Measurements from ENCODE around the gene SLC25A51.
"Not testable (repeated sequence)": the region's sequence is repeated elsewhere in the genome, so short reads cannot be mapped to it uniquely, and the experiment has no call there.

The SLC25A51 gene

DNA sequence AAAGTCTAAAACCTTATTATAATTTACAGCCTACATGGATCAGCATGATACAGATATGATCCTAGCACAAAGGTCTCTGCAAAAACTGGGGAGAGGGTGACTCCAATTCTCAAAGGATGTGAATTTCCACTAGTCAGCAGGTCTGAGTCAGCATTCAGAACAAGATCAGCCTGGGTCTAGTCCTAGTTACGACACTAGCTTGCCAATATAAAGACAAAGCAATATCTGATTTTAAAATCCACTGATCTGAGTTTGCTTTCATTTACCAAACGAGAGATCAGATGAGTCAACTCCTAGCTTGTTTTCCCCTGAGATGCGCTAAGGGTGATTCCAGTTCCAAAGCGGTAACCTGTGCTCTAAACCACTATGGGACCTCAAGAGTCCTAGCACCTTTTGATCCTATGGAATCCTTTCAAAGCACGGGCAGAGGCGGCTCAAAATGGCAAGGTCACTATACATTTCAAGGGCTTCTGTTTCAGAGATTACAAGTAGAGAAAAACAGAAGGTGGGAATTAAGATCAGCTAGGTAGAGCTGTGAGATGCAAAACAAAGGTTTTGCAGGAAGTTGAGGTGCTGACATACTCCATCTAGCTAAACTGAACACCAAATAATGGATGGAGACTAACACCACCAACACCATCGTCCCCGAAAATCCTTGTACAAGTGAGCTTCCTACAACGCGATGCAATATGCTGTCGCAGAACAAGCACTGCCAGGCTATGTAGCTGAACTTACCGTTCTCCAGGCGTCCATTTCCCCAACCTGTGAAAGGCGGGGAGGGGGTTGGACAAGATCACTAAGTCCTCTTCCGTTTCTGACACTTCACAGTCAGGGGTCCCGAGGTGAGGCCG, 906 bp downstream of the SLC25A51 start:
- ATAC-seq = peak; percentile 25 to 44

DNA sequence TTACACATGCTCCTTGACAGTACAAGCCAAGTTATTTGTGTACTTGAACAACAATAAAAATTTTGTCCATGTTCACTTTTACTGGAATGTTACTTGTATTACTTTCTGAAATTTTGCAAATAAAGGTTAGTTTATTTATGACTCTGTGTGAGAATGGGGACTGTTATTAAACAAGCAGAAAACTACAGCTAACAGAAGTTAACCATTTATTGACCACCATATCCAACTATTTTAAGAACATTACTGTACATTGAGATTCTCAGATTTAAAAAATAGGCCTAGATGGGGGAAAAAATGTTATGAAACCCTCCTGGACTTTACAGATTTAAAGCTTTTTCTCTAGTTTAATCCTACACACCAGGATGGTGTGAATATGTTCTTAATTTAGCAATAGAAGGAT, 1.8 kb downstream of the SLC25A51 start:
- no peak for ATAC-seq

DNA sequence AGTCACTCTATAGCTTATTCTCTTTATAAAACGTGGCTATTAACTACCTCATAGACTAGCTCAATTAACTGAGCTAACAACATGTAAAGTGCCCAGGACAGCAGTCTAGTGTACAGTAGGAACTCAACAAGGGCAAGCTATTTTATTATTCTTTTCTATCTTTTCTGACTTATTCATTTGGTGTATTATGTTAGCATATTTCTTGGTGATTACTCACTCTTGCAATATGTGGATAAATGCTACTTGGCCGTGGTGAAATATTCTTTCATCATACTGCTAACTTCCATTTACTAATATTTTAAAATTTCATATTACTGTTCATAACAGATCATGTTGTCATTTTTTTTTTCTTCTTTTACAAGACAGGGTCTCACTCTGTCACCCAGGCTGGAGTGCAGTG, 4.9 kb downstream of the SLC25A51 start:
- no peak for ATAC-seq

DNA sequence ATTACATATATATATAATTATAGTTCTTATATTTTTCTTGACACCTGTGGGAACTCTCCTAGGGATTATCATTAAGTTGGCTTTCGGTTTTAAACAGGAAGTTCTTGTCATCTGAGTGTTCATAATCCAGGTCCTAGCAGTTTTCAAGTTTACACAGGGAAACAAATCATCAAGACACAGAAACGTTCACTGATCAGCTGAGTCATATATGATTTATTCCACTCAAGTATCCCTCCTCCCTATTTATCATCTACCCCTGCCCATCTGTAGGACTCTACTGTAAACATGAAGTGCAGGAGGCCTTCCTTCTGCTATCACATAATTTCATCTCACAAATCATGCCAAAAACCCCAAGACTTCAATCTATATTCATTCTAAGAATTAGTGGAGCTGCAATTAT, 6.3 kb downstream of the SLC25A51 start:
- ATAC-seq = no peak

DNA sequence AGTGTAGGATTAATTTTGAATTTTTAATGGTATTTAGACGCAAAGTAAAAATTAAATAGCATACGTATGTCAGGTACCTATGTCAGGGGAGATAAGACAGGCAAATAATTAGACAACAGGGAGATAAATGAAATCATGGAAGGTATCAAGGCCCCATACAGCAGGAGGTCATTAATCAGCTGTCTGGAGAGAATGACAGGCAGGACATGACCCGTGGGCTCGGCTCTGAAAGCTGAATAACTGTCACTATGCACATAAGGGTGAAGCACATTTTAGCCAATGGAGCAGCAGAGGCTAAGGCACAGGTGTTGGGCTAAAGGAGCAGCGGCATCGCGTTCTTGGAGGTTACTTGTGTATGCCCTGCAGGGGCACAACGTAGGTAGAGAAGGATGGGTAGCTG, 11.9 kb downstream of the SLC25A51 start:
- no peak for ATAC-seq

DNA sequence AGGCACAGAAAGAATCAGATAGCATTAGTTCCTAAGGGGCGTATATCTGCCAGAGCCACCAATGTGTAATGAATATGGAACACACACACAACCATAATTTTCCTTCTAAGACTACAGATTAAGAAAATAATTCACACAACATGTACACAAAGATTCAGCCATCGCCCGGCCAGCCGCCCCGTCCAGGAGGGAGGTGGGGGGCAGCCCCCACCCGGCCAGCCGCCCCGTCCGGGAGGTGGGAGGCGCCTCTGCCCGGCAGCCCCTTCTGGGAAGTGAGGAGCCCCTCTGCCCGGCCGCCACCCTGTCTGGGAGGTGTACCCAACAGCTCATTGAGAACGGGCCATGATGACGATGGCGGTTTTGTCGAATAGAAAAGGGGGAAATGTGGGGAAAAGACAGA, 12.9 kb downstream of the SLC25A51 start:
- not testable (repeated sequence) for ATAC-seq

DNA sequence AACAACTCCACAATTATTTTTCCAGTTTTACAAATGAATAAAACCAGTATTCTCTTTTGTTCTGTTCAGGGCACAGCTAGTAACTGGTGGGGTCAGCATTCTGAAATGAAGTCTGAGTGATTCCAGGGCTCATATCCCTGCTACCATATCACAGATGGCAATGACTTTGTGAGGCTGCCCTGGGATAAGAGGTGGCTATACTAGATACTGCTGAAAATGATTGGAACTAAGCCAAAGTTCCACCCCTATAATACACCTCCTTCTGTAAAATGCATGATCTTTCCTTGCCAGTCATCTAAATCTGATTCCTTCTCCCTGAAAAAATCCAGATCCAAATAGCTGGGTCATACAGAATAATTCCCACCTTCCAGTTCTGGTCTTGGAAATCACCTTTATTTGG, 14.4 kb downstream of the SLC25A51 start:
- ATAC-seq = no peak

DNA sequence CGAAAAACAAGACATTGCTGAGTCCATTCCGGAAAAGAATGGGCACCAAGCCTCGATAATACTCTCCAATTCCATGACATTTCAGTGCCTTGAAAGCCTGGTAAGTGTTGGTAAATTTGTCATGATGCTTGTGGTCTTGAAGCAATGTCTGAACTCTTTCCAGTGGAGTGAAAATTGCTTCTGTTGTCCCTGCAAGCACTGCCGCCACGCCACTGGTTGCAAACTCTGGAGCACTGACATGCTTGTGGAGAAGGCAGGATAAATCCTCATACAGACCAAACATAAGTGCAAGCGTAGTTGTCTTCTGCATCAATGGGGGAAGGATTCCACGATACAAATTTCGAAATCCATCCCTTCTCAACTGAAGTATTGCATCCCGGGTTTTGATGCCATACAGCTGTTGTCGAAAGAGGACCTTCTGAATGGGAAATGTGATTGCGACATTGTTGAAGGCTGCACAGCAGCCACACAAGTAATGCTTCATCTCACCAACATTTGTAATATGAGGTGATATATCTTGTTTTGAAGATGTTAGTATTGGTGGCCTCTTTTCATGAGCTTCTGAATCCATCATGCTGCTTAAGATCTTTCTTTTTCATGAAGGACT, 15.8 kb downstream of the SLC25A51 start:
- not testable (repeated sequence) for ATAC-seq

DNA sequence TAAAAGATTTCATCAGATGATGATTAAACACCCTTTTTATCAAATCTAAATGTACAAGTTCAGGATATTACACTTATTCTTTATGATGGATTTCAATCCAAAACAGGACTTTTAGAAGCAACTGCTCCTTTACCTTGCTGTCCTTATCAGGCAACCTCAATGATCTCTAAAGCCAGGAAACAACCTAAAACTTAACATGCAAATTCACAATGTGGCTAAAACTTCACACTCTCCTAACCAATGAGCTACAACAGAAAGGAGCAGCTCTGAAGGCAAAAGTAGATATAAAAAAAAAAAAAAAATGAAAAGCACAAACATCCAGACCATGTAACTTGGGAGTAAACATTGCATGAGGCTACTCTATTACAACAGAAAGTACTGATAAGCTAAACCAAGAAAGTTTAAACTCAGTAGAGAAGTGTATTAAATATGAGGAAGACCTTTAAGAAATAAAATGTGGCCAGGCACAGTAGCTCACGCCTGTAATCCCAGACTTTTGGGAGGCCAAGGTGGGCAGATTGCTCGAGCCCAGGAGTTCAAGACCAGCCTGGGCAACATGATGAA, 22.9 kb downstream of the SLC25A51 start:
- no peak for ATAC-seq

DNA sequence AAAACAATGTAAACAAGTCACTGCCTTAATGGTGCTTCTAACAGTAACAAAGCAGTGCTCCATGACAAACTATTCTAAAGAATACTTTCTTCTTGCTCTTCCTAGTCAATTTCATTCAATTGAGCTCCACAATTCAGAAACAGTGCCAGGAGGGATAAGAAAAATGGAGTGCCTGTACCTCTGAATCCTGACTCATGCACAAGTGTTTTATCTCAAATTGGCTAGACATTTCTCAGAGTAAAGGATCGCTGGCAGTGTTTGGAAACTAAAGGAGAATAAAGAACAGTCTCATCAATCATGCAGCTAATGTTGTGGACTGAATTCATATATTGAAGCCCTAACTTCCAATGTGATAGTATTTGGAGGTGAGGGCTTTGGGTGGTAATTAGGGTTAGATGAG, 27.6 kb downstream of the SLC25A51 start:
- ATAC-seq = no peak

DNA sequence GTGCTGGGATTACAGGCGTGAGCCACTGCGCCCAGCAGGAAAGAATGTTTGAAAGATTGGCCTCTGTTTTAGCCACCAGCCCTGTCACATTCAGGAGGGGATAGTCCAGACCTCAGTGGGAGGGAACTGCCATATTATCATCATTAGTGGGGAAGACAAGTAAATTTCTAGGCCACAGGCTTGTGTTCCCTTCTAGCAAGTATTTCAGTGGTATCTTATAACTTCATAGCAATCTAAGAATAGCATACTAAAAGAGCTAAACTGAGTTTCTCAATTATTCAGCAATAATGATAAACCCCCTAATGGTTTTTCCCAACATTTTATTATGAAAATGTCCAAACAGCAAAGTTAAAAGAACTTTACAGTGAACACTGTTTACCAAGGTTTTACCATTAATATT, 30.0 kb downstream of the SLC25A51 start:
- no peak for ATAC-seq

DNA sequence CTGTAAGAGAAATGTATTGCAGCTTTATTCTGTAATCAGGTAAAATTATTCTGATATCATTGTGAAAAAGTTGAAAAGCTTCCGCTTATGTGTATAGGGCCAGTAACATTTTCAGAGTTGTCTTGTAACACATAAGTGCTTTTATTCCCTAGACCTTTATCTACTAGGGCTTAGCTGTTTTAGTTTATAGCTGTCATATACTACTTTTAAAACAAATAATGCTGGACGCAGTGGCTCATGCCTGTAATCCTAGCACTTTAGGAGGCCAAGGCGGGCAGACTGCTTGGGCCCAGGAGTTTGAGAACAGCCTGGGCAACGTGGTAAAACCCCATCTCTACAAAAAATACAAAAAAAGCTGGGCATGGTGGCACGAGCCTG, 33.1 kb downstream of the SLC25A51 start:
- ATAC-seq = no peak

DNA sequence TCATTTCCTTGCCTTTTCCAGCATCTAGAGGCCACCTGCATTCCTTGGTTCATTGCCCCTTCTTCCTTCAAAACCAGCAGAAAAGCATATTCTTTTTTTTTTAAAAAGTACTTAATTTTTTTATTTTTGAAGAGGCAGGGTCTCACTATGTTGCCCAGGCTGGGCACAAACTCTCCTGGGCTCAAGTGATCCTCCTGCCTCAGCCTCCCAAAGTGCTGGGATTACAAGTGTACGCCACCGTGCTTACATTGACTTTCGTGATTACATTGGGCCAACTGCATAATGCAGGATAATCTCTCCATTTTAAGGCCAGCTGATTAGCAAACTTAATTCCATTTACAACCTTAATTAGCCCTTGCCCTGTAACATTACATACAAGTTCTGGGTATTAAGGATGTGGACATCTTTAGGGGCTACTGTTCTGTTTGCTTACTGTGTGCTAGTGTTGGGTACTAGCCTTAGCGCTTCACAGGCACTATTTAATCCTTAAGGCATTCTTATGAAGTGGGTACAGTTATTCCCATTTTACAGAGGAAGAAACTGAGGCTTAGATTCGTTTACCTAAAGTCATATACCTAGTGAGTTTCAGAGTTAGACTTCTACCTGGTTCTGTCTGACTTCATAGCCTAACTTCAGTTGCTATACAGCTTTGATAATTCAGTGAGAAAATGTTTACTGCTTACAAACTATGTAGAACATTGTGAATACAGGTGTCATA, 33.7 kb downstream of the SLC25A51 start:
- no peak for ATAC-seq

DNA sequence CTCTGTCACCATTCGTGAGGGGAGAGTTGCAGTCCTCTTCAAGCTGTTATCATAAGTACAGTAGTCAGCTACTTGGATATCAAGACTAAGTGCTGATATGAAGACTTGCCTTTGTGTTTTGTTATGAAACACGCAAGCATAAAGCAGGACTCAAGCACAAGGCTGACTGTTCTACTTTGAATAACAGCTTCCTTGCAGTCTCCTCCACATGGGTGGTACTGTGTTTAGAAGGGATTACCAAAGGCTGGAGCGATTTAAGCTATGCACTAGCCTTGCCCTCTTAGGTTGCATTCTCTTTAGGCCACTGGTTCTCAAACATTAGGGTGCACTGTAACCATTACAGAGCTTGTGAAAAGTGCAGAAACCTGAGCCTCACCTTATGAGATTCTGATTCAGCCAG, 41.4 kb downstream of the SLC25A51 start:
- ATAC-seq = no peak

DNA sequence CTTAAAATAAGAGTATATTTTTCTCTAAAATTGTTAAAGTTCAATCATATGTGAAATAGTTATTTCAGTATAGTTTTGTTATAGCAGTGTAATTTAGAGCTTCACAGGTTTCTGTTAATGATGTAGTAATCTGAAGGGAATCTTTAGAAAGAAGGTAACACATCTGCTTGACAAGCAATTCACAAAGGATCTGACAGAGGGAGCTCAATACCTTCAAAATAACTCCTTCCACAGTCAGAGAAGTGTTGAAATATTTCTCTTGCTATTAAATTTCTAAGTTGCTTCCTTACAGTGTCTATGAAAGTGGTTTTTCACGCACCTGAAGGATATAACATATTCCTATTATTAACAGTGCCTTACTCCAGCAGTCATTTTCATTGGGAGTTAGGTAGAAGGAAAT, 44.9 kb downstream of the SLC25A51 start:
- no peak for ATAC-seq

DNA sequence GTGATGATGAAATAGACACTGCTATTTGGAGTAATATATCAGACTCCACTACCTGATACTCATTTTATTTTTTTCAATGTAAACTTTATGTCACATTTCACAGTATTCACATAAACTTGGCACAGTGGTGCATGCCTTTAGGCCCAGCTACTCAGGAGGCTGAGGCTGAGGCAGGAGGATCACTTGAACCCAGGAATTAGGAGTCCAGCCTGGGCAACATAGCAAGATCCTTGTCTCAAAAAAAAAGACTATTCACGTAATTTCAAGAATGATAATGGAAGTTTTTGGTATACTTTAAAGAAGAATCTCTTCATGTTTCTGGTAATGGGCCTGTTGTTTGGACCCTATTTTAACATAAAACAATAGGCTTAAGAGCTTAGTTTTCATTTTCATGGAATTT, 47.4 kb downstream of the SLC25A51 start:
- no peak for ATAC-seq

DNA sequence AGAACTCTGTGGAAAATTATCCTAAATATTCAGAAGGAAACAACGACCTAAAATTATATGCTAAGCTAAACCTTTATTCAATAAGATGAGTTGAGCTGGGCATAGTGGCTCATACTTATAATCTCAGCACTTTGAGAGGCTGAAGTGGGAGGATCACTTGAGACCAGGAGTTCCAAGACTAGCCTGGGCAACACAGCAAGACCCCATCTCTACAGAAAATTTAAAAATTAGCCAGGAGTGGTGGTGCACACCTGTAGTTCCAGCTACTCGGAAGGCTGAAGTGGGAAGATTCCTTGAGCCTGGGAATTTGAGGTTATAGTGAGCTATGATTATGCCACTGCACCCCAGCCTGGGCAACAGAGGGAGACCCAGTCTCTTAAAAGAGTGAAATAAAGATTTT, 51.7 kb downstream of the SLC25A51 start:
- no peak for ATAC-seq

DNA sequence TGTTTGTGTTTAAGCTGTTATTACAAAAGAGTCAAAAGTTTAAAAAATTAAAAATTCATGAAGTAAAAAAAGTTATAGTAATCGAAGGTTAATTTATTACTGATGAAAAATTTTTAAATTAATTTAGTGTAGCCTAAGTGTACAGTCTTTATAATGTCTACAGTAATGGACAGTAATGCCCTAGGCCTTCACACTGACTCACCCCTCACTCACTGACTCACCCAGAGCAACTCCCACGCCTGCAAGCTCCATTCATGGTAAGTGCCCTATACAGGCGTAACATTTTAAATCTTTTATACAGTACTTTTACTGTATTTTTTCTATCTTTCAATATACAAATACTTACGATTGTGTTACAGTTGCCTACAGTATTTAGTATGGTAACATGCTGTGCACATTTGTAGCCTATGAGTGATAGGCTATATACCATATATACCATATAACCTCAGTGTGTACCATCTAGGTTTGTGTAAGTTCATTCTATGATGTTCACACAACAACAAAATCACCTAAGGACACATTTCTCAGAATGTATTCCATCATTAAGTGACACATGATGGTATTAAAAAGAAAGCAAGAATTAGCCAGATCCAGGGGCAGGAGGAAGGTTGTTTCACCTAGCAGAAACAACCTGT, 63.2 kb downstream of the SLC25A51 start:
- no peak for ATAC-seq

DNA sequence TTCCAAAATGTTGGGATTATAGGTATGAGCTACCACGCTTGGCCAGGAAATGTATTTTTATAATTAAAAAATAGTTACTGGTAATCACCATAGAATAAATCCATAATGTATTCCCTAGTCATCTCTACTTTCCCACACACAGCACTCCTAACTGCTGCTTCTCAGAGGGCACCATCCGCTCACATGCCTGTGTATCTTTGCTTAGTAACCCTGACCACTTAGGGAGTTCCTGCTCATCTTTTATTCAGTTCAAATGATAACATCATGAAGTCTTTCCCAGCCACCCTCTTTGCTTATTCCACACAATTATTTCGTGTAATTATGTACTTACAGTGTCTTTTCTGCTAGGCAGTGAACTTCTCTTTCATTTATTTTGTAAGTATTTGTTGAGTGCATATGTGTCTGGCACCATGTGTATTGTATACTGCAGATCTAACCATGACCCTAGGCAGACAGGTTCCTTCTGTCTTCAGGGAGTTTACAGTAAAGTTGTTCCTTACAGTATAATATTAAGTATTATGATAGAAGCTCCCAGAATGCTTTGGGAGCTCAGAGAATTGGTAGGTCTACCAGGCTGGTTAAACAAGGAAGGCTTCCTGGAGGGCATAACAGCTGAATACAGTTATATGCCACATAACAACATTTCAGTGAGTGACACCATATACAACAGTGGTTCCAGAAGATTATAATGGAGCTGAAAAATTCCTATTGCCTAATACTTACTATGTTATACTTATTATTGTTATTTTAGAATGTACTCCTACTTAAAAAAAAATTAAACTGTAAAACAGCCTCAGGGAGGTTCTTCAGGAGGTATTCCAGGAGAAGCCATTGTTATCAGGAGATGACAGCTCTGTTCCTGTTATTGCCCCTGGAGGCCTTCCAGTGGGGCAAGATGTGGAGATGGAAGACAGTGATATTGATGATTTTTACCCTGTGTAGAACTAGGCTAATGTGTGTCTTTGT, 64.1 kb downstream of the SLC25A51 start:
- ATAC-seq = no peak
